Skeletal muscle tissue (tissue), 4 donors: ENCODE results near the gene PRRX1. TPM values are rescaled to one million over a fixed set of nuclear protein-coding genes. Genes with fewer than 3 reads are reported as not detected.

Experiments
- H3K27ac ChIP-seq: one replicate; pipeline ENCODE4 v1.7.0; 2013; ENCODE audit warnings: mild to moderate bottlenecking, low read depth, low read length, inconsistent platforms
- H3K27me3 ChIP-seq, 3 donors: one replicate each; pipeline ENCODE4 v1.7.0; 2013; ENCODE audit warnings: low read length in 3 of 3; ENCODE audit not compliant: control insufficient read depth in 3 of 3, insufficient read depth in 3 of 3
- H3K36me3 ChIP-seq, 3 donors: one replicate each; pipeline ENCODE4 v1.7.0; 2013; ENCODE audit warnings: low read length in 3 of 3; ENCODE audit not compliant: control insufficient read depth in 3 of 3, insufficient read depth in 3 of 3
- H3K4me1 ChIP-seq, 3 donors: one replicate each; pipeline ENCODE4 v1.7.0; 2013; ENCODE audit warnings: low read length in 3 of 3, mild to moderate bottlenecking in 3 of 3; ENCODE audit not compliant: control insufficient read depth in 3 of 3, insufficient read depth in 3 of 3
- H3K4me3 ChIP-seq, 3 donors: one replicate each; pipeline ENCODE4 v1.7.0; 2013; ENCODE audit warnings: low read length in 3 of 3
- H3K9ac ChIP-seq, 3 donors: one replicate each; pipeline ENCODE4 v1.7.0; 2013; ENCODE audit warnings: low read length in 3 of 3, mild to moderate bottlenecking in 3 of 3, moderate library complexity in 2 of 3, low read depth in 1 of 3
- H3K9me3 ChIP-seq, 3 donors: one replicate each; pipeline ENCODE4 v1.7.0; 2013; ENCODE audit warnings: low read length in 3 of 3; ENCODE audit not compliant: control insufficient read depth in 3 of 3
- total RNA-seq: library from RNA; depleted of rRNA; stranded (reverse); fragments of >200 nt; gene quantifications from one replicate; pipeline ENCODE4 v1.2.3, GENCODE V29; 2014
- donor health status: Osteomylitis.

The PRRX1 gene
- total RNA-seq, 1 donor from 2014 or later = 127 TPM

GRCh38 chr1:170707959-170708655 lies 44.2 kb downstream of the PRRX1 start:
- no peaks in the 10 kb centered on the region for H3K9me3 ChIP-seq
- H3K36me3 ChIP-seq = no peaks in the 10 kb centered on the region
- H3K27ac ChIP-seq = peak overlapping the region; percentile 72
- no peaks in the 10 kb centered on the region for H3K27me3 ChIP-seq
- peaks cover 3 to 27% (median 17%) of the 10 kb centered on the region in 3 donors for H3K4me1 ChIP-seq
- H3K4me3 ChIP-seq = no peak overlapping the region
- H3K9ac ChIP-seq = no peak overlapping the region

GRCh38 chr1:170711682-170712081 lies 47.8 kb downstream of the PRRX1 start:
- Histone ChIP-seq H3K9me3 (no peaks in the 10 kb centered on the region), H3K4me1 (peaks cover 5 to 22% (median 19%) of the 10 kb centered on the region in 3 donors), H3K36me3 (peaks cover 0 to 3% (median 0%) of the 10 kb centered on the region in 3 donors), H3K4me3 (no peak overlapping the region), H3K9ac (no peak overlapping the region), H3K27me3 (no peaks in the 10 kb centered on the region), H3K27ac (no peak overlapping the region)

- Histone ChIP-seq H3K4me3 (no peak overlapping the region), H3K4me1 (peaks cover 11 to 14% (median 12%) of the 10 kb centered on the region in 3 donors), H3K9me3 (no peaks in the 10 kb centered on the region), H3K27me3 (no peaks in the 10 kb centered on the region), H3K9ac (no peak overlapping the region), H3K27ac (no peak overlapping the region), H3K36me3 (peaks cover 0 to 3% (median 3%) of the 10 kb centered on the region in 3 donors)
These were observed 50.2 kb downstream of the PRRX1 start for GRCh38 chr1:170714163-170714562.

- peaks cover 4 to 7% (median 6%) of the 10 kb centered on the region in 3 donors for H3K36me3 ChIP-seq
These were observed 51.0 kb downstream of the PRRX1 start for GRCh38 chr1:170714938-170715337.

GRCh38 chr1:170716835-170717429 lies 53.0 kb downstream of the PRRX1 start:
- no peaks in the 10 kb centered on the region for H3K27me3 ChIP-seq
- H3K9me3 ChIP-seq = no peaks in the 10 kb centered on the region
- peaks cover 6 to 15% (median 9%) of the 10 kb centered on the region in 3 donors for H3K4me1 ChIP-seq
- no peak overlapping the region for H3K4me3 ChIP-seq
- H3K9ac ChIP-seq = no peak overlapping the region
- no peak overlapping the region for H3K27ac ChIP-seq
- peaks cover 15 to 24% (median 23%) of the 10 kb centered on the region in 3 donors for H3K36me3 ChIP-seq

More at GRCh38 chr1:170714938-170715337, 51.0 kb downstream of the PRRX1 start:
- Histone ChIP-seq H3K9ac (no peak overlapping the region), H3K4me1 (peaks cover 6 to 12% (median 9%) of the 10 kb centered on the region in 3 donors), H3K27ac (no peak overlapping the region), H3K4me3 (no peak overlapping the region), H3K27me3 (no peaks in the 10 kb centered on the region), H3K9me3 (no peaks in the 10 kb centered on the region)

- H3K27ac ChIP-seq = no peak overlapping the region
- no peaks in the 10 kb centered on the region for H3K27me3 ChIP-seq
- peaks cover 20 to 33% (median 27%) of the 10 kb centered on the region in 3 donors for H3K36me3 ChIP-seq
- H3K9ac ChIP-seq = no peak overlapping the region
- H3K4me3 ChIP-seq = no peak overlapping the region
- H3K4me1 ChIP-seq = peaks cover 6 to 11% (median 9%) of the 10 kb centered on the region in 3 donors
- no peaks in the 10 kb centered on the region for H3K9me3 ChIP-seq
These were observed 56.7 kb downstream of the PRRX1 start for GRCh38 chr1:170720661-170721060.

GRCh38 chr1:170721621-170722020 lies 57.7 kb downstream of the PRRX1 start:
- peaks cover 4 to 11% (median 7%) of the 10 kb centered on the region in 3 donors for H3K4me1 ChIP-seq
- no peaks in the 10 kb centered on the region for H3K9me3 ChIP-seq
- H3K36me3 ChIP-seq = peaks cover 24 to 37% (median 36%) of the 10 kb centered on the region in 3 donors
- no peak overlapping the region for H3K9ac ChIP-seq
- no peak overlapping the region for H3K27ac ChIP-seq
- H3K27me3 ChIP-seq = no peaks in the 10 kb centered on the region
- H3K4me3 ChIP-seq = no peak overlapping the region

- no peak overlapping the region for H3K27ac ChIP-seq
- H3K4me3 ChIP-seq = no peak overlapping the region
- no peaks in the 10 kb centered on the region for H3K27me3 ChIP-seq
- H3K9ac ChIP-seq = no peak overlapping the region
- peaks cover 26 to 41% (median 36%) of the 10 kb centered on the region in 3 donors for H3K36me3 ChIP-seq
- H3K4me1 ChIP-seq = peaks cover 0 to 10% (median 6%) of the 10 kb centered on the region in 3 donors
- H3K9me3 ChIP-seq = no peaks in the 10 kb centered on the region
These were observed 59.6 kb downstream of the PRRX1 start for GRCh38 chr1:170723518-170723917.

GRCh38 chr1:170725326-170725725 lies 61.4 kb downstream of the PRRX1 start:
- H3K9me3 ChIP-seq = no peaks in the 10 kb centered on the region
- H3K9ac ChIP-seq = no peak overlapping the region
- no peaks in the 10 kb centered on the region for H3K27me3 ChIP-seq
- peaks cover 21 to 35% (median 27%) of the 10 kb centered on the region in 3 donors for H3K36me3 ChIP-seq
- no peak overlapping the region for H3K27ac ChIP-seq
- H3K4me1 ChIP-seq = peaks cover 15 to 24% (median 21%) of the 10 kb centered on the region in 3 donors
- H3K4me3 ChIP-seq = no peak overlapping the region

GRCh38 chr1:170727963-170728362 lies 64.0 kb downstream of the PRRX1 start:
- Histone ChIP-seq H3K4me3 (no peak overlapping the region), H3K27ac (no peak overlapping the region), H3K9ac (no peak overlapping the region), H3K36me3 (peaks cover 9 to 17% (median 11%) of the 10 kb centered on the region in 3 donors), H3K4me1 (peaks cover 20 to 37% (median 36%) of the 10 kb centered on the region in 3 donors), H3K9me3 (no peaks in the 10 kb centered on the region), H3K27me3 (no peaks in the 10 kb centered on the region)
